Parathyroid adenoma (tissue), 2 donors: Measurements from ENCODE around the gene TTC28.
"Not testable (repeated sequence)": the region's sequence is repeated elsewhere in the genome, so short reads cannot be mapped to it uniquely, and the experiment has no call there.

Experiments
- H2AFZ ChIP-seq: fragments of 300-600 bp; sonication (generic); one replicate; pipeline ENCODE4 v1.7.0; 2017; ENCODE audit warnings: antibody characterized with exemption, mild to moderate bottlenecking
- H3K27ac ChIP-seq: fragments of 300-600 bp; sonication (generic); one replicate; pipeline ENCODE4 v1.7.0; 2017
- H3K27me3 ChIP-seq: fragments of 300-600 bp; sonication (generic); one replicate; pipeline ENCODE4 v1.7.0; 2017; ENCODE audit warnings: low read length; ENCODE audit not compliant: control insufficient read depth, insufficient read depth
- H3K36me3 ChIP-seq: fragments of 300-600 bp; sonication (generic); one replicate; pipeline ENCODE4 v1.7.0; 2017; ENCODE audit warnings: low read length; ENCODE audit not compliant: control insufficient read depth, insufficient read depth
- H3K4me1 ChIP-seq: fragments of 300-600 bp; sonication (generic); one replicate; pipeline ENCODE4 v1.7.0; 2017; ENCODE audit warnings: control low read depth
- H3K4me2 ChIP-seq: fragments of 300-600 bp; sonication (generic); one replicate; pipeline ENCODE4 v1.7.0; 2017; ENCODE audit warnings: low read length
- H3K4me3 ChIP-seq: fragments of 300-600 bp; sonication (generic); one replicate; pipeline ENCODE4 v1.7.0; 2017; ENCODE audit warnings: low read depth, low read length
- H3K79me2 ChIP-seq: fragments of 300-600 bp; sonication (generic); one replicate; pipeline ENCODE4 v1.7.0; 2017; ENCODE audit warnings: control low read depth
- H3K9ac ChIP-seq: fragments of 300-600 bp; sonication (generic); one replicate; pipeline ENCODE4 v1.7.0; 2017; ENCODE audit warnings: mild to moderate bottlenecking
- H3K9me3 ChIP-seq: fragments of 300-600 bp; sonication (generic); one replicate; pipeline ENCODE4 v1.7.0; 2017; ENCODE audit warnings: low read length; ENCODE audit not compliant: control insufficient read depth
- CTCF ChIP-seq: fragments of 300-600 bp; sonication (generic); IDR thresholded peaks from one replicate; pipeline ENCODE4 v1.7.0; 2017; ENCODE audit warnings: antibody characterized with exemption, mild to moderate bottlenecking
- donor health status: primary hyperparathyroidism.

TTC28 gene

GRCh38 chr22:28222052-28222451 is 457.6 kb downstream of the TTC28 start:
- Histone ChIP-seq H3K27ac (no peak overlapping the region), H3K4me1 (no peaks in the 10 kb centered on the region), H3K9me3 (no peaks in the 10 kb centered on the region), H3K4me2 (no peak overlapping the region), H3K27me3 (no peaks in the 10 kb centered on the region), H3K9ac (no peak overlapping the region), H3K4me3 (no peak overlapping the region), H2AFZ (no peak overlapping the region), H3K36me3 (no peaks in the 10 kb centered on the region), H3K79me2 (no peaks in the 10 kb centered on the region)
- TF ChIP-seq CTCF = no peak

GRCh38 chr22:28220626-28221363 is 458.8 kb downstream of the TTC28 start:
- no peak for TF ChIP-seq CTCF
- H3K9ac ChIP-seq = no peak overlapping the region
- no peak overlapping the region for H3K4me2 ChIP-seq
- H3K79me2 ChIP-seq = no peaks in the 10 kb centered on the region
- no peaks in the 10 kb centered on the region for H3K4me1 ChIP-seq
- H3K27ac ChIP-seq = no peak overlapping the region
- H3K4me3 ChIP-seq = no peak overlapping the region
- no peaks in the 10 kb centered on the region for H3K36me3 ChIP-seq
- H3K9me3 ChIP-seq = no peaks in the 10 kb centered on the region
- no peak overlapping the region for H2AFZ ChIP-seq
- H3K27me3 ChIP-seq = no peaks in the 10 kb centered on the region

- Histone ChIP-seq H3K4me1 (no peaks in the 10 kb centered on the region), H3K4me2 (no peak overlapping the region), H3K27me3 (no peaks in the 10 kb centered on the region), H3K27ac (no peak overlapping the region), H3K9me3 (no peaks in the 10 kb centered on the region), H3K4me3 (no peak overlapping the region), H2AFZ (no peak overlapping the region), H3K79me2 (peaks cover 4% of the 10 kb centered on the region), H3K9ac (no peak overlapping the region), H3K36me3 (no peaks in the 10 kb centered on the region)
- TF ChIP-seq CTCF = no peak
Measured at GRCh38 chr22:28217277-28217676, 462.4 kb downstream of the TTC28 start.

- not testable (repeated sequence) for H3K27me3 ChIP-seq, H3K9ac ChIP-seq, H3K9me3 ChIP-seq, H3K36me3 ChIP-seq, H3K79me2 ChIP-seq, H3K4me3 ChIP-seq, H3K4me2 ChIP-seq, H2AFZ ChIP-seq, H3K4me1 ChIP-seq, H3K27ac ChIP-seq
Measured at GRCh38 chr22:28214750-28215149, 464.9 kb downstream of the TTC28 start.

- H2AFZ ChIP-seq, H3K9ac ChIP-seq, H3K27me3 ChIP-seq, H3K4me2 ChIP-seq, H3K79me2 ChIP-seq, H3K4me1 ChIP-seq, H3K36me3 ChIP-seq, H3K9me3 ChIP-seq, H3K4me3 ChIP-seq, H3K27ac ChIP-seq: not testable (repeated sequence)
Measured at GRCh38 chr22:28209457-28209856, 470.2 kb downstream of the TTC28 start.

GRCh38 chr22:28208787-28209186 is 470.9 kb downstream of the TTC28 start:
- Histone ChIP-seq H2AFZ (no peak overlapping the region), H3K4me1 (no peaks in the 10 kb centered on the region), H3K4me2 (no peak overlapping the region), H3K79me2 (no peaks in the 10 kb centered on the region), H3K27ac (no peak overlapping the region), H3K9ac (no peak overlapping the region), H3K9me3 (no peaks in the 10 kb centered on the region), H3K27me3 (no peaks in the 10 kb centered on the region), H3K36me3 (no peaks in the 10 kb centered on the region), H3K4me3 (no peak overlapping the region)
- no peak for TF ChIP-seq CTCF
